Bronchial epithelial cell (primary cell): Measurements from ENCODE around the gene SLC35F1. TPM values are rescaled to one million over a fixed set of nuclear protein-coding genes. Genes with fewer than 3 reads are reported as not detected.

Experiments used
- DNase-seq: peaks from one replicate; pipeline ENCODE4 v3.0.0-alpha.2; 2010; ENCODE audit warnings: low read depth
- FAIRE-seq: peaks from 2 replicates; lab custom pipeline; 2011; peaks lifted over from hg19 to GRCh38; lab: Jason Lieb, UNC
- H3K27me3 ChIP-seq: 2 replicates; pipeline ENCODE4 v1.5.1; 2011; ENCODE audit warnings: low read length; ENCODE audit not compliant: control insufficient read depth, insufficient read depth
- H3K36me3 ChIP-seq: 2 replicates; pipeline ENCODE4 v1.5.1; 2011; ENCODE audit warnings: low read length; ENCODE audit not compliant: control insufficient read depth, insufficient read depth
- H3K4me3 ChIP-seq: 2 replicates; pipeline ENCODE4 v1.5.1; 2011; ENCODE audit warnings: mild to moderate bottlenecking, low read depth, low read length, control low read depth
- CTCF ChIP-seq: IDR thresholded peaks from 2 replicates; pipeline ENCODE4 v1.5.1; 2011; ENCODE audit warnings: mild to moderate bottlenecking, moderate library complexity, low read length, control low read depth, inconsistent platforms; ENCODE audit not compliant: insufficient read depth, severe bottlenecking
- total RNA-seq: library from RNA; depleted of rRNA; stranded (reverse); fragments of >200 nt; gene quantifications from 2 replicates; pipeline ENCODE4 v1.2.1, GENCODE V29; 2014

The SLC35F1 gene
- total RNA-seq, 1 donor from 2014 or later: not detected

- no peak for DNase-seq
- Histone ChIP-seq H3K27me3 (no peaks in the 10 kb centered on the region), H3K4me3 (no peak overlapping the region), H3K36me3 (no peaks in the 10 kb centered on the region)
- FAIRE-seq: no peak
- no peak for TF ChIP-seq CTCF
These were observed 215.7 kb downstream of the SLC35F1 start for GRCh38 chr6:118122801-118123200.

GRCh38 chr6:118123503-118124037 is 216.5 kb downstream of the SLC35F1 start:
- Histone ChIP-seq H3K4me3 (no peak overlapping the region), H3K27me3 (no peaks in the 10 kb centered on the region), H3K36me3 (no peaks in the 10 kb centered on the region)
- FAIRE-seq: no peak
- DNase-seq: no peak
- TF ChIP-seq CTCF: no peak

- no peaks in the 10 kb centered on the region for H3K27me3 ChIP-seq
- no peak overlapping the region for H3K4me3 ChIP-seq
- H3K36me3 ChIP-seq: no peaks in the 10 kb centered on the region
- FAIRE-seq: no peak
- no peak for DNase-seq
- no peak for TF ChIP-seq CTCF
These were observed 217.8 kb downstream of the SLC35F1 start for GRCh38 chr6:118124851-118125250.

- DNase-seq (no peak), FAIRE-seq (no peak)
- H3K27me3 ChIP-seq: no peaks in the 10 kb centered on the region
- H3K4me3 ChIP-seq: no peak overlapping the region
- no peaks in the 10 kb centered on the region for H3K36me3 ChIP-seq
- no peak for TF ChIP-seq CTCF
These were observed 221.7 kb downstream of the SLC35F1 start for GRCh38 chr6:118128755-118129154.

- Histone ChIP-seq H3K36me3 (no peaks in the 10 kb centered on the region), H3K27me3 (no peaks in the 10 kb centered on the region), H3K4me3 (no peak overlapping the region)
- DNase-seq: no peak
- no peak for FAIRE-seq
- TF ChIP-seq CTCF: no peak
These were observed 227.1 kb downstream of the SLC35F1 start for GRCh38 chr6:118134206-118134605.

- FAIRE-seq (no peak), DNase-seq (no peak)
- Histone ChIP-seq H3K4me3 (no peak overlapping the region), H3K27me3 (no peaks in the 10 kb centered on the region), H3K36me3 (no peaks in the 10 kb centered on the region)
- TF ChIP-seq CTCF: no peak
These were observed 227.7 kb downstream of the SLC35F1 start for GRCh38 chr6:118134736-118135135.
